ENCODE measurements around the gene STK33. TPM values are rescaled to one million over a fixed set of nuclear protein-coding genes. Genes with fewer than 3 reads are reported as not detected.

Gene STK33
- total RNA-seq, 2 experiments from 2014 or later: 0.72 to 1.1 TPM

DNA sequence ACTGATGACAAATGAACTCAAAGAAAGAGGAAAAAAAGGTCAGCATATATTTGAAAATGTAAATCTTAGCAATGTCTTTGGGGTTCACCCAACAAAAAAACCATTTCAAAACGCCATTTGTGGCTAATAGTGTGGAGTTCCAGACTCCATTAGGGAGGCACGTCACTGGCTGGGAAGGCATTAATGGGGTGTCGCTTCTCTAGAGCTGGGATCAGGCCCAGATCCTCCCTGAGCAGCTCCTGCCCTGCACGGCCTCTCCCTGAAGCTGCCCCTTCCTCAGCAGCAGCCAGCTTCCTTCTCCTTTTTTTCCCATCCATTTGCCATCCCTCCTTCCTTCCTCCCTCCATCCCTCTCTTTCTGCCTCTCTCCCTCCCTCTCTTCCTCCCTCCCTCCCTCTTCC is 231.5 kb downstream of the STK33 start:
- no peak for DNase-seq
- CTCF ChIA-PET: no interaction called here
- no peaks in the 10 kb centered on the region for H3K27me3 Mint-ChIP-seq (ENCODE audit: low read depth)
- no peak overlapping the region for H3K4me3 Mint-ChIP-seq
- intact Hi-C loops (cut with micrococcal nuclease): no loop called here
- H3K27ac Mint-ChIP-seq: no peak overlapping the region
- H3K9me3 Mint-ChIP-seq: no peaks in the 10 kb centered on the region
- H3K4me1 Mint-ChIP-seq (ENCODE audit: low read depth): no peaks in the 10 kb centered on the region
- H3K36me3 Mint-ChIP-seq (ENCODE audit: low read depth): no peaks in the 10 kb centered on the region

- no peak overlapping the region for H3K4me3 Mint-ChIP-seq
- H3K27me3 Mint-ChIP-seq (ENCODE audit: low read depth): no peaks in the 10 kb centered on the region
- no peaks in the 10 kb centered on the region for H3K9me3 Mint-ChIP-seq
- CTCF ChIA-PET: no interaction called here
- no peak overlapping the region for H3K27ac Mint-ChIP-seq
- intact Hi-C loops (cut with micrococcal nuclease): no loop called here
- no peaks in the 10 kb centered on the region for H3K36me3 Mint-ChIP-seq (ENCODE audit: low read depth)
- DNase-seq: no peak
- no peaks in the 10 kb centered on the region for H3K4me1 Mint-ChIP-seq (ENCODE audit: low read depth)
Observed at GRCh38 chr11:8361664-8362210, 232.3 kb downstream of the STK33 start.

DNA sequence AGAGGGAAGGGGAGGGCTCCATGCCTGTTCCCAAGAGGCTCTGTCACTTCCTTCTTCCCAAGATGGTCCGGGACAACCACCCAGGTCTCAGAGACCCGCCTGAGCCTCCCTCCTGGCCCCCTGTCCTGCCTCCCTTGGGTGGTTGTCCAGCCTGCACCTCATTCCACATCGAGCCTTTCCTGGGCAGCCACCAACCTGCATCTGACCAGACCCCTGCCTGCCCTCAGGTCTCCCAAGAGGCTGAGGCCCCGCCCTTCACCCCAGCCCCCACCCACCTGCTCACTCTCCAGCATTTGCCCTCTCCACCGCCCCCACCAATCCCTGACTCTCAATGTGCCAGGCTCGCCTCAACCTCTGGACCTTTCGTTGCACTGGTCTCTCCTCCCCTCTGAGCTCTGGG is 232.8 kb downstream of the STK33 start:
- intact Hi-C loops (cut with micrococcal nuclease): no loop called here
- DNase-seq: no peak
- no peaks in the 10 kb centered on the region for H3K27me3 Mint-ChIP-seq (ENCODE audit: low read depth)
- CTCF ChIA-PET: no interaction called here
- no peaks in the 10 kb centered on the region for H3K36me3 Mint-ChIP-seq (ENCODE audit: low read depth)
- no peaks in the 10 kb centered on the region for H3K4me1 Mint-ChIP-seq (ENCODE audit: low read depth)
- H3K4me3 Mint-ChIP-seq: no peak overlapping the region
- no peaks in the 10 kb centered on the region for H3K9me3 Mint-ChIP-seq
- no peak overlapping the region for H3K27ac Mint-ChIP-seq

DNA sequence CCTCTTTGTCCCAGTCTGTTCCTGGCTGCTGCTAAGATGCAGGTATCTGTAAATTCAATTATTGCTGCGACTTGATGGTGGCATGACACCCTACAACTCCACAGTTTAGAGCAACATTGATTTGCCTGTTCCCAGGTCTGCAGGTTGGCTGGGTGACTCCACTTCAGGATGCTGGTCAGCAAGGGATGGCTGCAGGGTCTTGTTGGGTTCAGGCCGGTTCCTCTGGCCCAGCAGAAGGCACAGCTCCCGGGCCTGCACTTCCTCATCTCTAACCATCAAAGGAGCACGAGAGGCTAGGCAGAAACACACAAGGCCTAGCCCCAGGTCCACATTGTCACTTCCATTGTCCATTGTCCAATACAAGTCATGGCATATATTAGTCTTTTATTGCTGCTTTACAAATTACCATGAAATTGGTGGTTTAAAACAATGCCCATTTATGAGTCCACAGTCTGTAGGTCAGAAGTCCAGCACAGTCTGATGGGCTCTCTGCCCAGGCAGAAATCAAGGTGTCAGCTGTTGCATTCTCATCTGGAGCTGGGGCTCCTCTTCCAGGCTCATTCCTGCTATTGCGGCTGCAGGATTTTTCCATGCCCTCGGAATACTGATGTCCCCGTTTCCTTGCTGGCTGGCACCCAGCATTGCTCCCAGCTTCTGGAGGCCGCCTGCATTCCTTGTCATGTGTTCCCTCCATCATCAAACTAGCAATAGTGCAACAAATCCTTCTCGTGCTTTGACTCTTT is 233.8 kb downstream of the STK33 start:
- intact Hi-C loops (cut with micrococcal nuclease): no loop called here
- no peaks in the 10 kb centered on the region for H3K9me3 Mint-ChIP-seq
- no peaks in the 10 kb centered on the region for H3K4me1 Mint-ChIP-seq (ENCODE audit: low read depth)
- no peaks in the 10 kb centered on the region for H3K36me3 Mint-ChIP-seq (ENCODE audit: low read depth)
- DNase-seq: no peak
- CTCF ChIA-PET: no interaction called here
- H3K27ac Mint-ChIP-seq: peak overlapping the region; percentile 11
- H3K4me3 Mint-ChIP-seq: no peak overlapping the region
- peaks cover 2% of the 10 kb centered on the region for H3K27me3 Mint-ChIP-seq (ENCODE audit: low read depth)

DNA sequence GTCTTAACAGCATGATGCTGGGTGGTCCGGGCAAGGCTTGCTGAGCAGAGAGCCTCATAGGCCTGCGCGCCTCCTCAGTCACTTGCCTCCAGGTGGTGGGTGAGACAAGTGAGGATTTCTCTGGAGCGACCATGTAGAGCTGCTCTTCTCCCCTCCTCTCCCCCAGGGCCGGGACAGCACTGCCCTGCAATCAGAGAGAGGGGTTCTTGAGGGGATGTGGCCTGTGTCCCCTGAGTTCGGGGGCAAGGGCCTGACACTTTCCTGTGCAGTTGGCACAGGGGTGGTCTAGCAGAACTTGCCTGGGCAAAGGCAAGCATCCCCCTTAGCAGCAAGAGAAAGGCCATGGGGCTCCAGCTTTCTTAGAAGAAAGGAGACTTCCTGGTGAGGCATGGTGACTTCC is 234.5 kb downstream of the STK33 start:
- CTCF ChIA-PET: no interaction called here
- Mint-ChIP-seq H3K27me3 (ENCODE audit: low read depth) (peaks cover 4% of the 10 kb centered on the region), H3K36me3 (ENCODE audit: low read depth) (no peaks in the 10 kb centered on the region), H3K9me3 (no peaks in the 10 kb centered on the region), H3K4me3 (no peak overlapping the region), H3K4me1 (ENCODE audit: low read depth) (no peaks in the 10 kb centered on the region), H3K27ac (no peak overlapping the region)
- no peak for DNase-seq
- intact Hi-C loops (cut with micrococcal nuclease): no loop called here

DNA sequence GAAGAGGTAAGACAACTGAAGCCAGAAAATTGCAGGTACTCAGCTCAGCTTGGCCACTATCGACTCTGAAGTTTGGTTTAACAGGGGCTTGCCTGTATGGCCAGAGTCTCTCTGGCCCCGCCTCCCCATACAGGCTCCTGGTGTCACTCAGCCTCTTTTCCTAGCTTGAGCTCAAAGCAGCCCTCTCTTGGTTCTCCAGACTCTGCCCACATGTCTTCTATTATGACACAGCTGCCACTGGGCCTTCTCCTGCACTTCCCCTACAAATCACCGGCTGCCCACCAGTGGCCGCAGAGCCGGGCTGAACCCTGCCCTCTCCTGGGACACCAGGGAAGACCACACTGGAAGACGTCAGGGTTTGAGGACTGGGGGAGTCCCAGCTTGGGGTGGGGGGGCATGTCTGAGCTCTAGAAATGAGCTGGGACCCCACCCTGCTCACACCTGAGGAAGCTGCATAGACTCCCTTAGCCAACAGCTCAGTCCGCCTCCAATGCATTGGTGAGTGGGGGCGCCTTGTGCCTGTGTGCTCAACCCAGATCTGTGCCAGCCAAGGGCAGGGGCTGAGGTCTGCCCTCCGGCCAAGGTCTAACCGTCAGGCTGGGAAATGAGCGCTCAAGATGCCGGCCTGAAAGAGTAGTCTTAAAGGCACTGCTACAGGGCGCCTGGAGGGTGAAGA is 236.0 kb downstream of the STK33 start:
- Mint-ChIP-seq H3K4me1 (ENCODE audit: low read depth) (no peaks in the 10 kb centered on the region), H3K27ac (no peak overlapping the region), H3K36me3 (ENCODE audit: low read depth) (no peaks in the 10 kb centered on the region), H3K27me3 (ENCODE audit: low read depth) (peaks cover 9% of the 10 kb centered on the region), H3K9me3 (no peaks in the 10 kb centered on the region), H3K4me3 (no peak overlapping the region)
- DNase-seq: no peak
- CTCF ChIA-PET: no interaction called here
- intact Hi-C loops (cut with micrococcal nuclease): no loop called here

GRCh38 chr11:8357505-8357888 is 236.5 kb downstream of the STK33 start:
- Mint-ChIP-seq H3K4me3 (no peak overlapping the region), H3K9me3 (no peaks in the 10 kb centered on the region), H3K36me3 (ENCODE audit: low read depth) (no peaks in the 10 kb centered on the region), H3K4me1 (ENCODE audit: low read depth) (no peaks in the 10 kb centered on the region), H3K27me3 (ENCODE audit: low read depth) (peaks cover 9% of the 10 kb centered on the region), H3K27ac (no peak overlapping the region)
- CTCF ChIA-PET: no interaction called here
- DNase-seq: no peak
- intact Hi-C loops (cut with micrococcal nuclease): no loop called here

DNA sequence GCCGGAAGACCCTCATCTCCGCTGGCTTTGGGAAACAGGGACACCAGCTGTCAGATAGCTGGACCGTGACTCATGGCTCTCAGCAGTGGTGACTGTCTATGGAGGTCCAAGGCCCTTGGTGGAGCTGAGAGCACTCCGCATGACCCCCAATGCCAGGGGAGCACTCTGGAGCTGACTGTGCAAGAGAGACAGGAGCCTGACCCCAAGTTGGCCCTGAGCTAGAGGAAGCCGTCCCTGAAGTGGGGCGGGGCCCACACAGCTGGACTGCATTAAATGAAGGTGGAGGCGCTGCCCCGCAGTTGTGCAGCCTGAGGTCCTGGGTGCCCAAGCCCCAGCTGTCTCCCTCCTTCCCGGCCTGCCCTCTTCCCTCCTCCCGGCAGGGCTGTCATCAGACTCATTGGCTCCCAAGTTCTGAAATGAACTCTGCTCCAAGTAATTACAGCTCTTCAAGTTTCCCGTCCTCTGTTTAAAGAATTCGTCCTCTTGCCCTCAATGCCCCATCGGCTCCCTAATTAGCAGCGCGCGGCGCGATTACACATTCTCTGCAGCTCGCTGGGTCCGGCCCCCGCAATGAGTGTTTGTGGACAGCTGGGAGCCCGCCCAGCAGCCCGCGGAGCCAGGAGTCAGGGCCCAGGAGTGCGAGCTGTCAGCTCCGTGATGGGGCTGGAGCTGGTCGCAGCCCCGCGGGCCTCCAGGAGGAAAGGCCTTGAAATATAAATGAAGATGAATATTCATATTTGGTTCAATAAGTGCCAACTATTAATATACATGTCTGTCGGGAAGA is 237.1 kb downstream of the STK33 start:
- H3K4me1 Mint-ChIP-seq (ENCODE audit: low read depth): no peaks in the 10 kb centered on the region
- H3K27ac Mint-ChIP-seq: no peak overlapping the region
- no peaks in the 10 kb centered on the region for H3K36me3 Mint-ChIP-seq (ENCODE audit: low read depth)
- H3K4me3 Mint-ChIP-seq: no peak overlapping the region
- intact Hi-C loops (cut with micrococcal nuclease): no loop called here
- no peak for DNase-seq
- no peaks in the 10 kb centered on the region for H3K9me3 Mint-ChIP-seq
- CTCF ChIA-PET: no interaction called here
- peaks cover 9% of the 10 kb centered on the region for H3K27me3 Mint-ChIP-seq (ENCODE audit: low read depth)

DNA sequence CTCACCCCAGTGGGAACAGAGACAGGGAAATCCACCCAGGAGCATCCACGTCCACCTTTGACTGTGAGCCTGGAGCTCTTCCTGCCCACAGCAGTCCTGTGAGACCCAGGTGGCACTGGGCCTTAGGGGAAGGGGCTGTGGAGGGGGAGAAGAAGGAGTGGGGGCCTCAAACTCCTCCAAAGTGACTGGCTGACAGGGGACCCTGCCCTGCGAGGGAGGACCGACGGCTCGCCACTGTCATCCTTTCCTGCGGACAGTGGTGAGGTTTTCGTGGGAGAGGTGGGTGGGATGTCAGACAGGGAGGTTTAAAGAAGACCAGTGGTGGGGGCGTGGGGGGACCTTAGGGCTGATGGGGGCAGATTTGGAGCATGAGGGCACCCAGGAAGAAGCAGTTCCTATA is 237.8 kb downstream of the STK33 start:
- Mint-ChIP-seq H3K36me3 (ENCODE audit: low read depth) (no peaks in the 10 kb centered on the region), H3K27me3 (ENCODE audit: low read depth) (peaks cover 9% of the 10 kb centered on the region), H3K4me1 (ENCODE audit: low read depth) (no peaks in the 10 kb centered on the region), H3K4me3 (no peak overlapping the region), H3K9me3 (no peaks in the 10 kb centered on the region), H3K27ac (no peak overlapping the region)
- intact Hi-C loops (cut with micrococcal nuclease): no loop called here
- DNase-seq: no peak
- CTCF ChIA-PET: no interaction called here

GRCh38 chr11:8355416-8355742 is 238.6 kb downstream of the STK33 start:
- no peak for DNase-seq
- no peaks in the 10 kb centered on the region for H3K4me1 Mint-ChIP-seq (ENCODE audit: low read depth)
- intact Hi-C loops (cut with micrococcal nuclease): no loop called here
- CTCF ChIA-PET: no interaction called here
- peaks cover 9% of the 10 kb centered on the region for H3K27me3 Mint-ChIP-seq (ENCODE audit: low read depth)
- no peak overlapping the region for H3K27ac Mint-ChIP-seq
- no peaks in the 10 kb centered on the region for H3K36me3 Mint-ChIP-seq (ENCODE audit: low read depth)
- no peaks in the 10 kb centered on the region for H3K9me3 Mint-ChIP-seq
- H3K4me3 Mint-ChIP-seq: no peak overlapping the region

DNA sequence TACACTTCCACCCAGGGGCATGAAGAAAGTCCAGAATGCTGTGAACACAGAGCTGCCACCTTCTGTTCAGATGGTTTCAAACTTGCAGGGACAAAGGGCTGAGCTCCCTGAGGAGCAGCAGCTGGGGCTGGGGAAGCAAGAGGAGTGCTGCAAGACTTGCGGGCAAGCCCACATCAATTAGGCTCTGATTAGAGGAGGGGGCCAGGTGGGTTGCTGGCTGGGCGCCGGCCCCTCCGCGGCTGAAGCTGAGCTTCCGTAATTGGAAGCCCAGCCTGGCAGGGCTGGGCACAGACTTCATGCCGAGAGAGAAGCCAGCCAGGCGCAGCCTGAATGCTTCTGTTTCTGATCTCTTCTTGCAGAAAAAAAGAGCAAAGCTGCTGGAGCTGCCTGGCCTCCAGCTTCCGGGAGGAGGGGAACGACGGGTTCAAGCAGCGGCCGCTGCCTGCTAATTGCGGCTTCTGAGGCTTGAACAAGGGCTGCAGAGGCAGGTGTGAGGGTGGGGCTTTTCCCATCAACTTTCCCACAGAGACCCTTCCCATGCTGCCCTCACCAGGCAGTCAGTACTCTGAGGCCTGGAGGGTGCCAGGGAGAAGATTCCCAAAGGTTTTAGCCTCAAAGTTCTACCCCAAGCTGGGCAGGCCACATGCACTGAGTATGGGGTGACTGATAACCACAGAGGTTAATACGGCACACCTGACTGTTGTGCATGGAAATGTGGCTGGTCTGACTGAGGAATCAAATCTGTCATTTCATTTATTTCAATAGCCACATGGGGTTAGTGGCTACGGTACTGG is 239.2 kb downstream of the STK33 start:
- H3K36me3 Mint-ChIP-seq (ENCODE audit: low read depth): no peaks in the 10 kb centered on the region
- no peak for DNase-seq
- H3K9me3 Mint-ChIP-seq: no peaks in the 10 kb centered on the region
- no peak overlapping the region for H3K4me3 Mint-ChIP-seq
- CTCF ChIA-PET: no interaction called here
- H3K4me1 Mint-ChIP-seq (ENCODE audit: low read depth): no peaks in the 10 kb centered on the region
- peaks cover 9% of the 10 kb centered on the region for H3K27me3 Mint-ChIP-seq (ENCODE audit: low read depth)
- no peak overlapping the region for H3K27ac Mint-ChIP-seq
- intact Hi-C loops (cut with micrococcal nuclease): no loop called here

DNA sequence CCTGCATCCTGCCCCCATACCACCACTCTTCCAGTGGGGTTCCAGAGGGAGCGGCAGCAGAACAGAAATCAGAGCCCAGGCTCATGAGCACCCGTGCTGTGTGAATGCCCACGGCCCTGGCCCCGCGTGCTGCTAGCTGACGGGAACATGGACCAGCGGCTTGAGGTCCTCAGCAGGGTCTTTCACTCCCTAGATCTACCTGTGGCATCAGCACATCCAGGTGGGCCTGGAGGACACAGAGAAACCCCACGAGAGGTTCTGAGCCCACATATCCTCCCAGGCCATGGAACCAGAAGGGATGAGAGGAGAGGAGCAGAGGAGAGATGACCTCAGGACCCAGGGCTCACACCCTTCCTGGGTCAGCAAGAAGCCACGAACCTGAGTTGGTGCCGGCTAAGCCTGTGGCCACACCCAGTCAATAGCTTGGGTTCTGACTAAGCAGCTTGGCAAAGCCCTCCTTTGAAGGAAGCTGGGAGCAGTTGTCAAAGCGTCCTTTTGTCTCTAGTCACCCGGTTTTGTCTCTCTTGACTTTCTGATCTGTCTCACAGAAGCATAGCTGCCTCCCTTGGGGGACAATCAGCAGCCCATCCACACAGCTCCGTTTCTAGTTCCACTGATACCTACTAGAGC is 241.0 kb downstream of the STK33 start:
- H3K4me1 Mint-ChIP-seq (ENCODE audit: low read depth): no peaks in the 10 kb centered on the region
- CTCF ChIA-PET: no interaction called here

More for the DNA sequence above, 241.0 kb downstream of the STK33 start:
- Mint-ChIP-seq H3K27ac (no peak overlapping the region), H3K4me3 (no peak overlapping the region), H3K9me3 (peaks cover 2% of the 10 kb centered on the region), H3K27me3 (ENCODE audit: low read depth) (peaks cover 9% of the 10 kb centered on the region), H3K36me3 (ENCODE audit: low read depth) (no peaks in the 10 kb centered on the region)
- intact Hi-C loops (cut with micrococcal nuclease): no loop called here
- DNase-seq: no peak

Measured in activated naive CD4-positive, alpha-beta T cell treated with anti-CD3 and anti-CD28 coated beads for 36 hours (primary cell).